Neural crest cell (in vitro differentiated cells): ENCODE measurements around the gene ADRA2C. TPM values are rescaled to one million over a fixed set of nuclear protein-coding genes. Genes with fewer than 3 reads are reported as not detected.

ENCODE experiments used
- DNase-seq: peaks from one replicate; pipeline ENCODE4 v3.0.0; 2021; ENCODE audit warnings: low read depth, mixed read lengths, low spot score
- H3K27ac Mint-ChIP-seq: one replicate; pipeline ENCODE4 v1.8.0; 2021; ENCODE audit warnings: mild to moderate bottlenecking, mixed read lengths; ENCODE audit not compliant: unreplicated experiment
- H3K27me3 Mint-ChIP-seq: 2 replicates; pipeline ENCODE4 v1.8.0; 2021; ENCODE audit warnings: low read depth, mild to moderate bottlenecking, mixed read lengths
- H3K36me3 Mint-ChIP-seq: 2 replicates; pipeline ENCODE4 v1.8.0; 2021; ENCODE audit warnings: low read depth, mild to moderate bottlenecking, mixed read lengths
- H3K4me1 Mint-ChIP-seq: 2 replicates; pipeline ENCODE4 v1.8.0; 2021; ENCODE audit warnings: mixed read lengths
- H3K4me3 Mint-ChIP-seq: one replicate; pipeline ENCODE4 v1.8.0; 2021; ENCODE audit warnings: mild to moderate bottlenecking, mixed read lengths
- H3K9me3 Mint-ChIP-seq: 2 replicates; pipeline ENCODE4 v1.8.0; 2021; ENCODE audit warnings: mixed read lengths
- CTCF ChIP-seq: fragments of 200-600 bp; sonication (generic); conservative IDR thresholded peaks from 2 replicates; pipeline ENCODE4 v1.5.0; 2021; ENCODE audit warnings: antibody characterized with exemption, mild to moderate bottlenecking
- total RNA-seq: library from RNA; stranded (reverse); gene quantifications from 2 replicates; pipeline ENCODE4 v1.2.1, GENCODE V29; 2021

The ADRA2C gene
- total RNA-seq, 1 donor from 2014 or later, result 6.1 TPM

GRCh38 chr4:3753726-3754412 is 12.3 kb upstream of the ADRA2C start:
- no peaks in the 10 kb centered on the region for H3K36me3 Mint-ChIP-seq
- no peak overlapping the region for H3K27ac Mint-ChIP-seq
- H3K4me3 Mint-ChIP-seq, result no peak overlapping the region
- H3K9me3 Mint-ChIP-seq, result no peaks in the 10 kb centered on the region
- H3K4me1 Mint-ChIP-seq, result peaks cover 5% of the 10 kb centered on the region
- no peak for TF ChIP-seq CTCF
- no peak for DNase-seq
- H3K27me3 Mint-ChIP-seq, result peaks cover 25% of the 10 kb centered on the region

GRCh38 chr4:3756343-3757059 is 9.7 kb upstream of the ADRA2C start:
- no peak for DNase-seq
- H3K27me3 Mint-ChIP-seq, result peaks cover 17% of the 10 kb centered on the region
- no peak overlapping the region for H3K4me3 Mint-ChIP-seq
- no peak overlapping the region for H3K27ac Mint-ChIP-seq
- H3K4me1 Mint-ChIP-seq, result peaks cover 5% of the 10 kb centered on the region
- no peaks in the 10 kb centered on the region for H3K36me3 Mint-ChIP-seq
- H3K9me3 Mint-ChIP-seq, result no peaks in the 10 kb centered on the region
- no peak for TF ChIP-seq CTCF

- no peak overlapping the region for H3K4me3 Mint-ChIP-seq
- H3K9me3 Mint-ChIP-seq, result no peaks in the 10 kb centered on the region
- H3K27ac Mint-ChIP-seq, result no peak overlapping the region
- H3K36me3 Mint-ChIP-seq, result no peaks in the 10 kb centered on the region
- peaks cover 18% of the 10 kb centered on the region for H3K27me3 Mint-ChIP-seq
- no peak for TF ChIP-seq CTCF
- no peak for DNase-seq
- peaks cover under 1% of the 10 kb centered on the region for H3K4me1 Mint-ChIP-seq
These were observed 6.9 kb upstream of the ADRA2C start for GRCh38 chr4:3759236-3759635.

GRCh38 chr4:3760346-3760745 is 5.8 kb upstream of the ADRA2C start:
- no peaks in the 10 kb centered on the region for H3K9me3 Mint-ChIP-seq
- H3K27ac Mint-ChIP-seq, result no peak overlapping the region
- no peaks in the 10 kb centered on the region for H3K4me1 Mint-ChIP-seq
- H3K27me3 Mint-ChIP-seq, result peaks cover 10% of the 10 kb centered on the region
- H3K4me3 Mint-ChIP-seq, result no peak overlapping the region
- no peak for DNase-seq
- no peaks in the 10 kb centered on the region for H3K36me3 Mint-ChIP-seq
- TF ChIP-seq CTCF, result no peak

- DNase-seq, result no peak
- no peak for TF ChIP-seq CTCF
These were observed 5.3 kb upstream of the ADRA2C start for GRCh38 chr4:3760841-3761240.

More at GRCh38 chr4:3760841-3761240, 5.3 kb upstream of the ADRA2C start:
- Mint-ChIP-seq H3K4me3 (no peak overlapping the region), H3K27me3 (peaks cover 10% of the 10 kb centered on the region), H3K27ac (no peak overlapping the region), H3K4me1 (no peaks in the 10 kb centered on the region), H3K36me3 (no peaks in the 10 kb centered on the region), H3K9me3 (no peaks in the 10 kb centered on the region)
